ENCODE measurements around the gene CHSY1. TPM values are rescaled to one million over a fixed set of nuclear protein-coding genes. Genes with fewer than 3 reads are reported as not detected.
A peak's percentile ranks its signal among the peaks of the same experiment; 100 is the strongest.

The CHSY1 gene
- total RNA-seq, 1 donor from 2014 or later, result 33.2 TPM

DNA sequence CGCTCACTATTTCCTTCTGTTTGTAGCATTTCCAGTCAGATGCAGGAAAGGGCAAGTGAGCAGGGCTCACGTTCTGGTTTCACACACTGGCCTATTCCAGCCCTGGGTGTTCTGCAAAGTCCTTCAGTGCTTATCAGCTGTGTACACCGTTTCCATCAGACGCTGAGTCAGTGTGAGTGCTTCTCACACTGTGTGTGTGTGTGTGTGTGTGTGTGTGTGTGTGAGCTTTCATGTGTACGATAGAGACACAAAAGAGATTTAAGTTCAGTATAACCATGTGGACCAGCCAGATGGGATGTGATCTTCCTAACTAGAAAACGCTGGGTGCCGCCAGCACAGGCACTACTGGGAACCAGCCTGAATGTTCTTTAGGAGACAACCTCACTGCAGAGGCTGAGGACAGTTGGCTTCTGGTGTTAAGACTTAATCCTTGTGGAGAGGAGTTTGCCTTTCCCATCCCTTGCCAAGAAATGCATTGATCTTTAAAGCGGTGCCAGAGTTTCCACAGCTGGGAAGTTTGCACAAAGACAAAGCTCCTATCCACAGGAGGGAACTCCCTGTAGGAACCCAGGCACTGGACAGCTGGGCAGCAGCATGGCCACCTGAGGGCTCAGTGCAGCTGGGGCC, 3.9 kb upstream of the CHSY1 start:
- Mint-ChIP-seq H3K27me3 (peaks cover 25% of the 10 kb centered on the region), H3K27ac (peak overlapping the region; percentile 59), H3K4me3 (ENCODE audit: low read depth) (no peak overlapping the region), H3K36me3 (ENCODE audit: insufficient read depth) (no peaks in the 10 kb centered on the region), H3K4me1 (ENCODE audit: low read depth) (peaks cover 18% of the 10 kb centered on the region), H3K9me3 (ENCODE audit: low read depth) (no peaks in the 10 kb centered on the region)
- no peak for DNase-seq (ENCODE audit: low spot score, unreplicated experiment)
- TF ChIP-seq, protein P1, sequence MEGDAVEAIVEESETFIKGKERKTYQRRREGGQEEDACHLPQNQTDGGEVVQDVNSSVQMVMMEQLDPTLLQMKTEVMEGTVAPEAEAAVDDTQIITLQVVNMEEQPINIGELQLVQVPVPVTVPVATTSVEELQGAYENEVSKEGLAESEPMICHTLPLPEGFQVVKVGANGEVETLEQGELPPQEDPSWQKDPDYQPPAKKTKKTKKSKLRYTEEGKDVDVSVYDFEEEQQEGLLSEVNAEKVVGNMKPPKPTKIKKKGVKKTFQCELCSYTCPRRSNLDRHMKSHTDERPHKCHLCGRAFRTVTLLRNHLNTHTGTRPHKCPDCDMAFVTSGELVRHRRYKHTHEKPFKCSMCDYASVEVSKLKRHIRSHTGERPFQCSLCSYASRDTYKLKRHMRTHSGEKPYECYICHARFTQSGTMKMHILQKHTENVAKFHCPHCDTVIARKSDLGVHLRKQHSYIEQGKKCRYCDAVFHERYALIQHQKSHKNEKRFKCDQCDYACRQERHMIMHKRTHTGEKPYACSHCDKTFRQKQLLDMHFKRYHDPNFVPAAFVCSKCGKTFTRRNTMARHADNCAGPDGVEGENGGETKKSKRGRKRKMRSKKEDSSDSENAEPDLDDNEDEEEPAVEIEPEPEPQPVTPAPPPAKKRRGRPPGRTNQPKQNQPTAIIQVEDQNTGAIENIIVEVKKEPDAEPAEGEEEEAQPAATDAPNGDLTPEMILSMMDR (IDR thresholded peaks at IDR 0.05; ENCODE audit: unreplicated experiment), result no peak

DNA sequence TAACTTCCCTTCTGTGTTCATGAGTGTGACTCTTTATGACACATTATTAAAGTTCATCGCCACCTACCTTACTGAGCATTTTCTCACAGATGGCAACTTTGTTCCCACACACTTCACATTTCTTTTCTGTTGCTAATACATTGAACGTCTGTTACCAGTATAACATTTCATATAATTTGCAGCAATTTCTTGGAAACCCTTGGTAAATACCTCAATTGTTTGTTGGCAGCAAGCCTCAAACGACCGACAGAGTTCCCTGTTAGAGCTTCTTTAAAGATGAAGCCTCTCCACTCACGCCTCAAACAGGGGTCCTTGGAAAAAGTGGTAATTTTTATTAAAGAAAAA, 3.2 kb upstream of the CHSY1 start:
- DNase-seq (ENCODE audit: low spot score, unreplicated experiment), result no peak
- peaks cover 25% of the 10 kb centered on the region for H3K4me1 Mint-ChIP-seq (ENCODE audit: low read depth)
- no peaks in the 10 kb centered on the region for H3K36me3 Mint-ChIP-seq (ENCODE audit: insufficient read depth)
- TF ChIP-seq, protein P1 (IDR thresholded peaks at IDR 0.05; ENCODE audit: unreplicated experiment), result no peak
- H3K27ac Mint-ChIP-seq, result no peak overlapping the region
- H3K4me3 Mint-ChIP-seq (ENCODE audit: low read depth), result no peak overlapping the region
- H3K9me3 Mint-ChIP-seq (ENCODE audit: low read depth), result no peaks in the 10 kb centered on the region
- peaks cover 24% of the 10 kb centered on the region for H3K27me3 Mint-ChIP-seq

DNA sequence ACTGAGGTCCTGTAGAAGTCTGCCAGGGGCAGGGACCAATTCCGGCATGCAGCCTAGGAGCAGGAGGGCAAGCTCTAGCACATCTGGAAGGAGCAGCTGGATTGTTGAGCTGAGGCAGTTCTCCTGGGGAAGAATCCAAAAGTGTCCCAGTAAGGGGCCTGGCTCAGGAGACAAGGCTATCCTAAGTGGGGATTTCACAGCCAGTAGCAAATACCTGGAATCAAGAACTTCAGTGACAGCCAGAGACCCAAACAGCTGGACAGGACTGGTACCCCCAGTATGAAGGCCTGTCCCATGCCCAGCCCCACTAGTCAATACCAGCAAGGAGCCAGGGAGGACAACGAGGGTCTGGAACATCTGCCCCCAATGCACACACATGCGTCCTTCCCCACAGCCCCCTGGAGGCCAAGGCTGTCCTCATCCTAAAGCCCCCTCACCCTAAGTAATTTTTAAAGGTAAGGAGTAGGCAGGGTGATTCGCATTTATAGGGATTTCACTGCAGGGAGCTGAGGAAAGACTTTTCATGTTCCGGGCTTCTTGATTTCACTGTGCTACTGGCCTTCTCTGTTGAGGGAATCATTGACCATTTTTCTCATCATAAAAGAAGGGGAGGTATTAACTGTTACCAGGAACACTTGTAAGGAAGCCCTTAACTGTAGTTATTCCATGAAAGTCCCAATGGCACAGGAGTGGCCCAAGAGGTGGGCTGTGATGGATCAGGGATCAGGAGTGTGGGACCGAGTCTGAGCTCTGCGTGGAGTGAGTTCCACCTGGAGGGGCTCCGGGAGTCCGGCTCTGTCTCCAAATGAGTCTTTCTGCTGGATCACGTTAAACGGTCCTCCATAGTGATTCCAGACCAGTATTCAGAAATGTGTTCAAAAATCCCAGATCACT, 2.6 kb upstream of the CHSY1 start:
- peaks cover 29% of the 10 kb centered on the region for H3K4me1 Mint-ChIP-seq (ENCODE audit: low read depth)

DNA sequence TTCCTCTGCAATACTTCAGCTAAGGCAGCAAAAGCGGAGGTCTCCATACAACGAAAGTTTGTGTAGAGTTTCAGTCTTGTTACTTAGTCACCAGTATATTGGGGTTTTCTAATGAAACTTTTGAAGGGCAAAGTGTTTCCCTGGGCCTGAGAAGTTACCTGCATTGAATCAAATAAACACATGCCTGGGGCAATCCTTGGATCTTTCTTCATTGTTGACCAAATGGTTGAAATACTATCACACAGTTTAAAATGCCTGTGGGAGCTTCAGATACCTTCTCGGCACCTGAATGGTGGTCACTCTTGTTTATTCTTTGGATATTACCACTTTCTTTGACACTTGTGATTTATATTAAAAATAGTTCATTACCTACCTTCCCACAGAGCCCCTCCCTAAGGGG, 988 bp upstream of the CHSY1 start:
- Mint-ChIP-seq H3K4me3 (ENCODE audit: low read depth) (peak overlapping the region; percentile 87), H3K4me1 (ENCODE audit: low read depth) (peaks cover 30% of the 10 kb centered on the region), H3K27me3 (peaks cover 16% of the 10 kb centered on the region), H3K9me3 (ENCODE audit: low read depth) (no peaks in the 10 kb centered on the region), H3K36me3 (ENCODE audit: insufficient read depth) (no peaks in the 10 kb centered on the region), H3K27ac (peak overlapping the region; percentile 90)
- TF ChIP-seq, protein P1 (IDR thresholded peaks at IDR 0.05; ENCODE audit: unreplicated experiment), result no peak
- DNase-seq (ENCODE audit: low spot score, unreplicated experiment), result no peak

More for the DNA sequence above, 2.6 kb upstream of the CHSY1 start:
- H3K27me3 Mint-ChIP-seq, result peaks cover 22% of the 10 kb centered on the region
- DNase-seq (ENCODE audit: low spot score, unreplicated experiment), result no peak
- H3K27ac Mint-ChIP-seq, result no peak overlapping the region
- no peaks in the 10 kb centered on the region for H3K36me3 Mint-ChIP-seq (ENCODE audit: insufficient read depth)
- H3K4me3 Mint-ChIP-seq (ENCODE audit: low read depth), result no peak overlapping the region
- H3K9me3 Mint-ChIP-seq (ENCODE audit: low read depth), result no peaks in the 10 kb centered on the region
- TF ChIP-seq, protein P1 (IDR thresholded peaks at IDR 0.05; ENCODE audit: unreplicated experiment), result no peak

DNA sequence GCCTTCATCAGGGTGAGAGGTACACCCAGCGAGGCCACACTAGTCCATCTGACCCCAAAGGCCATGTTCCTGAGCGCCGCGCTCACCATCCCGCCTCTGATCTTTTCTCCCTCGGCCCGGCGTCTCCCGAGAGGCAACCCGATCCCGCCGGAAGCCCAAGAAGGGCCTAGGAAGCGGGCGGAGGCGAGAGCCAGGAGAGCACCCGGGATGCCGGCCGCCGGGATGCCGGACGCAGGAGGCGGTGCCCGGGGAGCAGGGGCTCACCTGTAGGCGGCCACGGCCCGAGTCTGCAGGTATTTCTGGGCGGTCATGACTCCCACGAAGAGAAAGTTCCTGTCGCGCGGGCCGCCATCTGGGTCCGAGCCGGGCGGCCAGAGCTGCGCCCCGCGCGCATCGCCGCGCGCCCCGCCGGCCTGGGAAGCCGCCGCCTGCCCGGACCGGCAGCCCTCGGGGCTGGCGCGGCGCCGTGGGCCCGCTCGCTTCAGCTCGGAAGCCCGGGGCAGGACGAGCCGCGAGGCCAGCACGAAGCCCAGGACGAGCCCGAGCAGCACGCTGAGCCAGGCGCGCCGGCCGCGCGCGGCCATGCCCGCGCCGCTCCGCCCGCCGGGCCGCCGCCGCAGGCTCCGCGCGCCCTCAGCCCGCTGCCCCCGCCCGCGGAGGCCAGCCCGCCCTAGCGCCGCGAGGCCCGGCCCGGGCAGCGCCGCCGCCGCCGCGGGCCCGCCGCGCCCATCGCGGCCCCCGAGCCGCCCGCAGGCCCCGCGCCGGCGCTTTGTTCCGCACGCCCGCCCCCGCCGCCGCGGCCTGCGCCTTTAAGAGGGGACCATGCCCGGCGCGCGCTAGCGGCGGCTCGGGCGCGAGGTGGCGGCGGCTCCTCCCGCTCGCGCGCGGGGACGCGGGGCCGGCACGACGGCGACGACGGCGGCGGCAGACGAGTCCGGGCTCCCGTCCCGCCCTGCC, 697 bp downstream of the CHSY1 start:
- Mint-ChIP-seq H3K9me3 (ENCODE audit: low read depth) (no peaks in the 10 kb centered on the region), H3K27me3 (peaks cover 16% of the 10 kb centered on the region), H3K27ac (peak overlapping the region; percentile 92), H3K4me3 (ENCODE audit: low read depth) (peak overlapping the region; percentile 91), H3K4me1 (ENCODE audit: low read depth) (peaks cover 28% of the 10 kb centered on the region), H3K36me3 (ENCODE audit: insufficient read depth) (no peaks in the 10 kb centered on the region)
- TF ChIP-seq, protein P1 (IDR thresholded peaks at IDR 0.05; ENCODE audit: unreplicated experiment), result no peak
- DNase-seq (ENCODE audit: low spot score, unreplicated experiment), result peak; percentile 49

All from progenitor cell of endocrine pancreas (in vitro differentiated cells).